ENCODE measurements around the gene WFDC10A. TPM values are rescaled to one million over a fixed set of nuclear protein-coding genes. Genes with fewer than 3 reads are reported as not detected.
"Not testable (repeated sequence)": the region's sequence is repeated elsewhere in the genome, so short reads cannot be mapped to it uniquely, and the experiment has no call there.

The WFDC10A gene
- total RNA-seq = not detected in 2 replicates

DNA sequence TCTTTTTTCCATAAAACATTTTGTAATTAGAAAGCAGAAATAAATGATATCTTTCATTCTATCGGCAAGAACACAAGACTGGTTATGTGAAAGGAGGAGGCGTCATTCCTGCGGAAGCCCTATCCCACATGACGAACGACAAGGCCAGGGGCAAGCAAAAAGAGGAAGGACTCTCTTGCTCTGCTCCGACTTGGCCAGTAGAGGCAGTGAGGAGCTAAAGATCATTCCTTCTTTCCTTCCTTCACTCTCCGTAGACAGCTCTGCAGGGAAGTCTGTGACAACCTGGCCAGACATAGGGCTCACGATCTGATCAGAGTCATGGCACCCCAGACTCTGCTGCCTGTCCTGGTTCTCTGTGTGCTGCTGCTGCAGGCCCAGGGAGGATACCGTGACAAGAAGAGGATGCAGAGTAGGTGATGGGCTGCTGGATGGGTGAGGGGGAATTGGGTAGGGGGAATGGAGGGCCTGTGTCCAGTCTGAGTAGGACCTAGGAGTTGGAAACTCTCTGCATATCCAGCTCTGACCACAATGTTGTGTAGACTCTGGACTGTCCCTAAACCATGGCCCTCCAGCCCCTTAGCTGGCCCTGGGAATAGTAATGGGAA is at the start of gene WFDC10A:
Gene WFDC10A, plus strand, starts transcription at position 244 of the 605 bp plus-strand sequence. Its CDS starts 75 bp downstream, at position 319.
- peak; percentile 15 for DNase-seq (ENCODE audit: low read depth, low spot score)

GRCh38 chr20:45581702-45582101 is 47.8 kb upstream of the WFDC10A start:
- no peak for DNase-seq (ENCODE audit: low read depth, low spot score)

DNA sequence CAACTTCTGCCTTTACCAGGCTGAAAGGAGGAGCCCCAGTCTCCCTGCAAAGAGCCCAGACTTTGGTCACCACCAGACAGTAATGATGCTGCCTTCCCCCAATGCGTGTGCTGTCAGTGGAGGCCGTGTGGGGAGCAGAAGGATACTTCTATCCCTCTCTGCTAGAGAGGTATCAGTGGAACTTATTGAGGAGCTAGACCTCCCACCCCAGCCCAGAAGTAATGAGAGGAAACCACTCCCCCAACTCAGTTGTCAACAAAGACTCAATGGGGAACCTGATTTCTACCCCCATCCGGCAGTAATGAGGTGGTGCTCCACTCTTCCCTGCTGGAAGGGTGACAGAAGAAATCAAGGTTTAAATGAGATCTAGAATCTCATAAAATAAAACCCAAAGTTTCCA is 46.0 kb upstream of the WFDC10A start:
- no peak for DNase-seq (ENCODE audit: low read depth, low spot score)

DNA sequence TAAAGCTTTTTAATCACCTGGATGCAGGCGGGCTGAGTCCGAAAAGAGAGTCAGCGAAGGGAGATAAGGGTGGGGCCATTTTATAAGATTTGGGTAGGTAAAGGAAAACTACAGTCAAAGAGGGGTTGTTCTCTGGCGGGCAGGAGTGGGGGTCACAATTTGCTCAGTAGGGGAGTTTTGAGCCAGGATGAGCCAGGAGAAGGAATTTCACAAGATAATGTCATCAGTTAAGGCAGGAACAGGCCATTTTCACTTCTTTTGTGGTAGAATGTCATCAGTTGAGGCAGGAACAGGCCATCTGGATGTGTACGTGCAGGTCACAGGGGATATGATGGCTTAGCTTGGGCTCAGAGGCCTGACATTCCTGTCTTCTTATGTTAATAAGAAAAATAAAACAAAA is 45.2 kb upstream of the WFDC10A start:
- DNase-seq (ENCODE audit: low read depth, low spot score) = not testable (repeated sequence)

GRCh38 chr20:45585986-45586385 is 43.6 kb upstream of the WFDC10A start:
- not testable (repeated sequence) for DNase-seq (ENCODE audit: low read depth, low spot score)

GRCh38 chr20:45588800-45589199 is 40.7 kb upstream of the WFDC10A start:
- no peak for DNase-seq (ENCODE audit: low read depth, low spot score)

DNA sequence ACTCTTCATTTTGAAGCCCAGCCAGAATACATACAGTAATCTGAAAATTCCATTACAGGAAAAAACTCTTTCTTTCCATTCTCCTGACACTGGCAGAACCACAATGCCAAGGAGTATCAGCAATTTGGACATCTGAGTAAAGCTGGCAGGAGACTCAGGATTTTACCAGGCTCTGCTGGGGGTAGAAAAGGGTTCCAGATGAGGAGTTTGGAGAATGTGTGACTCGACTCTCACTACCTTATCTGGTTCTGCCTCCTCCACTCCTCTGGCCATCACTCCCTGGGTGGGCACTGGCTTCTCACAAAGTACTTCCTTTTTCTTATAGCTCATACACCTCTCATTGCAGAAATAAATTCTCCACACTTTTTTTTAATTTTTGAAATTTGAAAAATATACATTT is 39.8 kb upstream of the WFDC10A start:
- DNase-seq (ENCODE audit: low read depth, low spot score) = no peak

- no peak for DNase-seq (ENCODE audit: low read depth, low spot score)
Observed at GRCh38 chr20:45592574-45593189, 36.9 kb upstream of the WFDC10A start.

DNA sequence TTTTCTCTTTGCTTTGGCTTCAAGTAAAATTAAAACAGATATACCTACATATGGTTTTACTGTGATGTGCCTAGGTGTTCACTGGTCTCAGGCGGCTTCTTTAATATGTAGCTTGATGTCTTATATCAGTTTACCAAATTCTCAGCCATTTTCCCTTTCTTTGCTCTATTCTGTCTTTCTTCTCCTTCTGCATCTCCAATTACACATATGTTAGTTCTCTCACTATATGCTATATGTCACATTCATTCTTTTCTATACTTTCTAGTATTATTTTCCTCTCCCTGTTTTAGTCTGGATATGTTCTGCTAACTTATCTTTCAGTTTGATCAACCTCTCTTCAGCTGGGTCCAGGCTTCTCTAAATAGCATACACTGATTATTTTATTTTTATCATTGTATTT is 36.0 kb upstream of the WFDC10A start:
- no peak for DNase-seq (ENCODE audit: low read depth, low spot score)

DNA sequence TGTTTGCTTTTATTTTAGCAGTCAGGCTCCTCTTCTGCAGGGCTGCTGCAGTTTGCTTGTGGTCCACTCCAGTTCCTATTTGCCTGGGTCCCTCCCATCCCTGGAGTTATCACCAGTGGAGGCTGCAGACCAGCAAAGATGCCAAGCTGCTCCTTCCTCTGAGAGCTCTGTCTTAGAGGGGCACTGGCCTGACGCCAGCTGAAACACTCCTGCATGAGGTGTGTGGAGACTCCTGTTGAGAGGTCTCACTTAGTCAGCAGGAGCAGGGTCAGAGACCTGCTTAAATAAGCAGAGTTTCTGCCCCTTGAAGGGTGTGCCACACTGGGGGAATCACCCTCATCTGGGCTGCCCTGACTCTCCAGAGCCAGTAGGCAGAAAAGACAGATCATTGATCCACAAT is 34.3 kb upstream of the WFDC10A start:
- DNase-seq (ENCODE audit: low read depth, low spot score) = no peak

DNA sequence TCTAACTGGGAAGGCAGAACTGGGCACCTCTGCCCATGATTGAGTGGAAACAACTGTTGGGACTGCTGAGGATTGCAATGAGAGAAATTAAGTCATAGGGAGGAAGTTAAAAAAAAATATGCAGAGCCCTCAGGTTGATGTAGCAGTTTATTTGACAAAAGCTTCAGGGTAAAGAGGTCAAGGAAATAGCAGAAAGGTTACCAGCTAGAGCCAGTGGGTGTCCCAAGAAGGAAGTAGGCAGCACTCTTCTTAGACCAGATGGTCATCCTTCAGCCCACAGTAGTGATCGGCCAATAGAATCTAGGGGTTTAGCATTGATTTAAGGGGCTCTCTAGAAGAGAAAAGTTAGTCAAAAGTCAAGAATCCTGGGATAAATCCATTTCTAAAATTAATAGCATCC is 21.7 kb upstream of the WFDC10A start:
- no peak for DNase-seq (ENCODE audit: low read depth, low spot score)

DNA sequence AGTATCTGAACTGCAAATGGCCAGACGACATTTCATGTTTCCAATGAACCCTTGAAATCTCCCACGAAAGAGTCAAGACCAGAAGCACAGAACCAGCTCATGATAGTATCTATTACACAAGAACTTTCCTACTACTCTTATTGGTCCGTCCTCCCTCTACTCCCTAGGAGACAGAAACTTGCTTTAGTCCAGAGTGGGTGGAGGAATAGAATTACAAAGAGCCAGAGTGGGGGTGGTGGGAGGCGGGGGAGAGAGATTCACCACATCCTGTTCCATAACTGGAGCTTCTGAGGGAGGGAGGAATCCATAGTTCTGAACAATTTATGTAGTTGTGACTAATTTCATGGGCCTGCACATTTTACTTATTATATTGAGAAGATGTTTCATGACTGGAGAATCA is 18.5 kb upstream of the WFDC10A start:
- DNase-seq (ENCODE audit: low read depth, low spot score) = no peak

DNA sequence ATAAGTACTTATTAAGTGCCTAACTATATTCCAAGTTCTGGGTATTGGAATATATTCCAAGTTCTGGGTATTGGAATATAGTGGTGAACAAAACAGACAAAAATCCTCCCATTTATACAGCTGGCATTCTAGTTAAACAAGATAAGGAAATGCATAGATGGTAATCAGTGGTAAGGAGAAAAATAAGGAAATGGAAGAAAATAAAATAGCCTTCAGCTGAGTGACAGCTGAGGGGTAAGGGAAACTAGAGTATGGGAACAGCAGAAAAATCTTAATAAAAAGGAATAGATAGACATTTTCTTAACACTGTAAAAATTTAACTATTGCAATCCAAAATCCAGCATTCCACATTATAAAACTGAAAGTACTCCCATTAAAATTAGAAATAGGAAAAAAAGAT is 17.2 kb upstream of the WFDC10A start:
- DNase-seq (ENCODE audit: low read depth, low spot score) = no peak

GRCh38 chr20:45617591-45617990 is 11.9 kb upstream of the WFDC10A start:
- DNase-seq (ENCODE audit: low read depth, low spot score) = no peak

DNA sequence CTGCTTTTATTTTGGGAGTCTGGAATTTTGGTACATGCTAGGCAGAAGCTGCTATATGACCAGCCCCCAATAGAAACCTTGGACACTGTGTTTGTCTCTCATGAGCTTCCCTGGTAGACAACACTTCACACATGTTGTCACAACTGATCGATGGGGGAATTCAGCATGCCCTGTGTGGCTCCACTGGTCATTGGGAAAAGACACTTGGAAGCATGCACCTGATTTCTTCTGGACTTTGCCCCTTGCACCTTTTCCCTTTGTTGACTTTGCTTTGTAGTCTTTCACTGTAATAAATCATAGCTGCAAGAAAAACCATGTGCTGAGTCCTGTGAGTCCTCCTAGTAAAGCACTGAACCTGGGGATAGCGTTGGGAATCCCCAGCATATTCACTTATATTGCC is 7.9 kb upstream of the WFDC10A start:
- DNase-seq (ENCODE audit: low read depth, low spot score) = no peak

- DNase-seq (ENCODE audit: low read depth, low spot score) = no peak
Observed at GRCh38 chr20:45626540-45626939, 3.0 kb upstream of the WFDC10A start.

GRCh38 chr20:45630371-45630770 is 832 bp downstream of the WFDC10A start:
- no peak for DNase-seq (ENCODE audit: low read depth, low spot score)

DNA sequence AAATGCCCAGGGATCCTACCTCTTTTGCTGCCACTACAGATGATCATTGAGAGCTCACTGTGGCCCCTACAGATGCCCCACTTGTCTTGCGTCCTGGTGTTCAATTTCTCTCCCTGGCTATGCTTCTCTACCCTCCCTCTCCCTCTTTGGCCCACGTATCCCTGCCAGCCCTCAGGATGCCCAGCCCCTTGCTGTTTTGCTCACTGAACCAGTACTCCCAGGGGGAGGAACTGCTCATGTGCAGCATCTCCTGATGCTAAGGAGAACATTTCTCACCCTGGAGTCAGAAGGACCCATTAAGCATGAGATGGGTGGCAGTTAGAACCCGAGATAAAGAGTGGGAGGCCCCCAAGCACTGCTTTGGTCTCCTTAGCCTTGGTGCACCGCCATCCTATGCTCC is 1.6 kb downstream of the WFDC10A start, which contains the start of gene WFDC9:
Gene WFDC9, minus strand, starts transcription at position 101 of the 400 bp plus-strand sequence. CDS start 21,103 bp downstream, outside the sequence.
- DNase-seq (ENCODE audit: low read depth, low spot score) = no peak

DNA sequence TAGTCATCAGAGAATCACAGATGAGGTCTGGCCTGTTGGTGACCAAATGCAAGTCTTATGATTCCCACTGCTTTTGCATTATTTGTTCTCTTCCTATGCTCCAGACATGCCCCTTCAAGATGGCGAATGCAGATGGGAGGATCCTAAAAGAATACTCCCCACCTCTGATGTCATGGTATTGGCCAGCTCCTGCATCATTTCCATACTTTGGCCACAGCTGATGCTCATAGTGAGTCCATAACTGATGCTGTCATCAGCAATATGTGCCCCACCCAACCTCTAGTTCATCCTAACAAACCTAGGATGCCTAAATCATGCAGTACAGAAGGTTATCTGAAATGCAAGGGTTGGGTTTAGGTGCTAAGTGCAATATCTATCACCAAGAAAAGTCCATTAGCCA is 7.0 kb downstream of the WFDC10A start:
- no peak for DNase-seq (ENCODE audit: low read depth, low spot score)

DNA sequence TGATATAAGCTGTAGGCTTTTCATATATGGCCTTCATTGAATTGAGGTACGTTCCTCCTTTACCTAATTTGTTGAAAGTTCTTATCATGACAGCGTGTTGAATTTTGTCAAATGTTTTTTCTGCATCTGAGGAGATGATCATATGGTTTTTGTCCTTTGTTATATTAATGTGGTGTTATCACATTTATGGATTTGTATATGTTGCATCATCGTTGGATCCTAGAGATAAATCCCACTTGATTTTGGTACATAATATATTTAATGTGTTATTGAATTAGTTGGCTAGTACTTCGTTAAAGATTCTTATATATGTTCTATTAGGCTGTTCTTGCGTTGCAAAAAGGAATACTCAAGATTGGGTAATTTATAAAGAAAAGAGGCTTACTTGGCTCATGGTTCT is 10.1 kb downstream of the WFDC10A start:
- no peak for DNase-seq (ENCODE audit: low read depth, low spot score)

GRCh38 chr20:45641076-45641475 is 11.5 kb downstream of the WFDC10A start:
- DNase-seq (ENCODE audit: low read depth, low spot score) = not testable (repeated sequence)

GRCh38 chr20:45645869-45646268 is 16.3 kb downstream of the WFDC10A start:
- not testable (repeated sequence) for DNase-seq (ENCODE audit: low read depth, low spot score)

DNA sequence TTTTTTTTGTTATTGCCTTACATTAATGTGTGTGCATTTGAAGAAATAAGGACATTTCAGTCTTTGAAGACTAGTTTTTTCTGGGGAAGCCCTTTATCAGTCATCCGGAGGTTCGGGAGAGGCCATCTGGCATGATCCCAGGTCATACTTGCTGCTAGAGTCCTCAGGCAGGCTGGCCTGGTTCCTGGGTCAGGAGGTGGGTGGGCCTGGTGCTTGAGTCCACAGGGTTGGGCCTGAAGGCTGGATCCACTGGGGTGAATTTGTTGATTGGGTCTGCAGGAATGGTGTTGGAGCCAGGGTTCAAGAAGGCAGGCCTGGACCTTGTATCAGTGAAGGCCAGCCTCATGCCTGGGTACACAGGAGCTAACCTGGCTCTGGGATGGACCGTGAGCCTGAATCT is 17.3 kb downstream of the WFDC10A start:
- DNase-seq (ENCODE audit: low read depth, low spot score) = no peak

All from pulmonary artery endothelial cell (primary cell).